ENCODE results near the gene SRSF2.
"Not testable (repeated sequence)": the region's sequence is repeated elsewhere in the genome, so short reads cannot be mapped to it uniquely, and the experiment has no call there.

Gene SRSF2

GRCh38 chr17:76721463-76721862 lies 15.7 kb downstream of the SRSF2 start:
- H3K4me3 ChIP-seq, result no peak overlapping the region
- no peaks in the 10 kb centered on the region for H3K9me3 ChIP-seq
- H3K4me1 ChIP-seq, result no peaks in the 10 kb centered on the region
- no peak for DNase-seq (ENCODE audit: low spot score in 2 of 2)
- in situ Hi-C loops (cut with MboI; ENCODE audit: low sequenced_read_pairs), result no loop called here
- peaks cover 78% of the 10 kb centered on the region for H3K36me3 ChIP-seq (replicated peaks)
- no peaks in the 10 kb centered on the region for H3K27me3 ChIP-seq (ENCODE audit: low read depth)

- Histone ChIP-seq H3K36me3 (replicated peaks) (peaks cover 83% of the 10 kb centered on the region), H3K27me3 (ENCODE audit: low read depth) (no peaks in the 10 kb centered on the region), H3K4me3 (no peak overlapping the region), H3K9me3 (no peaks in the 10 kb centered on the region), H3K4me1 (no peaks in the 10 kb centered on the region)
- DNase-seq (ENCODE audit: low spot score in 2 of 2), result no peak
- in situ Hi-C loops (cut with MboI; ENCODE audit: low sequenced_read_pairs), result no loop called here
Measured at GRCh38 chr17:76720941-76721340, 16.2 kb downstream of the SRSF2 start.

- H3K36me3 ChIP-seq (replicated peaks), result peaks cover 90% of the 10 kb centered on the region
- no peak for DNase-seq (ENCODE audit: low spot score in 2 of 2)
- no peak overlapping the region for H3K4me3 ChIP-seq
- no peaks in the 10 kb centered on the region for H3K4me1 ChIP-seq
- H3K27me3 ChIP-seq (ENCODE audit: low read depth), result no peaks in the 10 kb centered on the region
- in situ Hi-C loops (cut with MboI; ENCODE audit: low sequenced_read_pairs), result no loop called here
- no peaks in the 10 kb centered on the region for H3K9me3 ChIP-seq
Measured at GRCh38 chr17:76720211-76720610, 16.9 kb downstream of the SRSF2 start.

GRCh38 chr17:76718516-76718915 lies 18.6 kb downstream of the SRSF2 start:
- DNase-seq (ENCODE audit: low spot score in 2 of 2), result no peak
- Histone ChIP-seq H3K4me1 (no peaks in the 10 kb centered on the region), H3K27me3 (ENCODE audit: low read depth) (no peaks in the 10 kb centered on the region), H3K36me3 (replicated peaks) (peaks cover 88% of the 10 kb centered on the region), H3K4me3 (no peak overlapping the region), H3K9me3 (no peaks in the 10 kb centered on the region)
- in situ Hi-C loops (cut with MboI; ENCODE audit: low sequenced_read_pairs), result no loop called here

GRCh38 chr17:76716839-76717215 lies 20.3 kb downstream of the SRSF2 start:
- Histone ChIP-seq H3K27me3 (ENCODE audit: low read depth) (no peaks in the 10 kb centered on the region), H3K4me3 (no peak overlapping the region), H3K4me1 (peaks cover under 1% of the 10 kb centered on the region), H3K36me3 (replicated peaks) (peaks cover 80% of the 10 kb centered on the region), H3K9me3 (no peaks in the 10 kb centered on the region)
- in situ Hi-C loops (cut with MboI; ENCODE audit: low sequenced_read_pairs), result no loop called here
- no peak for DNase-seq (ENCODE audit: low spot score in 2 of 2)

GRCh38 chr17:76716146-76716838 lies 20.8 kb downstream of the SRSF2 start:
- DNase-seq (ENCODE audit: low spot score in 2 of 2), result no peak
- Histone ChIP-seq H3K9me3 (no peaks in the 10 kb centered on the region), H3K4me1 (peaks cover 6% of the 10 kb centered on the region), H3K4me3 (no peak overlapping the region), H3K36me3 (replicated peaks) (peaks cover 74% of the 10 kb centered on the region), H3K27me3 (ENCODE audit: low read depth) (no peaks in the 10 kb centered on the region)
- in situ Hi-C loops (cut with MboI; ENCODE audit: low sequenced_read_pairs), result no loop called here

- in situ Hi-C loops (cut with MboI; ENCODE audit: low sequenced_read_pairs), result no loop called here
- Histone ChIP-seq H3K4me1 (peaks cover 10% of the 10 kb centered on the region), H3K27me3 (ENCODE audit: low read depth) (no peaks in the 10 kb centered on the region), H3K4me3 (no peak overlapping the region), H3K9me3 (no peaks in the 10 kb centered on the region), H3K36me3 (replicated peaks) (peaks cover 66% of the 10 kb centered on the region)
- no peak for DNase-seq (ENCODE audit: low spot score in 2 of 2)
Measured at GRCh38 chr17:76715496-76715830, 21.7 kb downstream of the SRSF2 start.

GRCh38 chr17:76714822-76715495 lies 22.2 kb downstream of the SRSF2 start:
- Histone ChIP-seq H3K9me3 (no peaks in the 10 kb centered on the region), H3K27me3 (ENCODE audit: low read depth) (no peaks in the 10 kb centered on the region), H3K36me3 (replicated peaks) (peaks cover 61% of the 10 kb centered on the region), H3K4me1 (peaks cover 10% of the 10 kb centered on the region), H3K4me3 (no peak overlapping the region)
- in situ Hi-C loops (cut with MboI; ENCODE audit: low sequenced_read_pairs), result no loop called here
- DNase-seq (ENCODE audit: low spot score in 2 of 2), result peak in 1 of 2 experiments; percentile 87

- peaks cover 15% of the 10 kb centered on the region for H3K4me1 ChIP-seq
- H3K9me3 ChIP-seq, result no peaks in the 10 kb centered on the region
- in situ Hi-C loops (cut with MboI; ENCODE audit: low sequenced_read_pairs), result no loop called here
Measured at GRCh38 chr17:76714336-76714735, 22.8 kb downstream of the SRSF2 start.

GRCh38 chr17:76713765-76714164 lies 23.4 kb downstream of the SRSF2 start:
- in situ Hi-C loops (cut with MboI; ENCODE audit: low sequenced_read_pairs), result no loop called here
- Histone ChIP-seq H3K4me3 (no peak overlapping the region), H3K36me3 (replicated peaks) (peaks cover 49% of the 10 kb centered on the region), H3K9me3 (no peaks in the 10 kb centered on the region), H3K27me3 (ENCODE audit: low read depth) (no peaks in the 10 kb centered on the region), H3K4me1 (peaks cover 21% of the 10 kb centered on the region)
- no peak for DNase-seq (ENCODE audit: low spot score in 2 of 2)

More at GRCh38 chr17:76714336-76714735, 22.8 kb downstream of the SRSF2 start:
- DNase-seq (ENCODE audit: low spot score in 2 of 2), result no peak
- H3K27me3 ChIP-seq (ENCODE audit: low read depth), result no peaks in the 10 kb centered on the region
- peaks cover 55% of the 10 kb centered on the region for H3K36me3 ChIP-seq (replicated peaks)
- no peak overlapping the region for H3K4me3 ChIP-seq

- DNase-seq (ENCODE audit: low spot score in 2 of 2); H3K9me3 ChIP-seq; in situ Hi-C loops (cut with MboI; ENCODE audit: low sequenced_read_pairs); H3K4me3 ChIP-seq; H3K27me3 ChIP-seq (ENCODE audit: low read depth): not testable (repeated sequence)
- Histone ChIP-seq H3K4me1 (peaks cover 27% of the 10 kb centered on the region), H3K36me3 (replicated peaks) (peaks cover 36% of the 10 kb centered on the region)
Measured at GRCh38 chr17:76712321-76712720, 24.8 kb downstream of the SRSF2 start.

GRCh38 chr17:76710863-76711611 lies 26.1 kb downstream of the SRSF2 start, which contains the start of gene MXRA7:
MXRA7 (minus strand) TSS chr17:76710965; CDS start chr17:76710946, 19 bp downstream.
- peak within 1 kb of the TSS; percentile 50 for H3K4me3 ChIP-seq
- H3K27me3 ChIP-seq (ENCODE audit: low read depth), result no peaks in the 10 kb centered on the region
- in situ Hi-C loops (cut with MboI; ENCODE audit: low sequenced_read_pairs), result no loop called here
- H3K36me3 ChIP-seq (replicated peaks), result peaks cover 26% of the 10 kb centered on the region
- peaks cover 27% of the 10 kb centered on the region for H3K4me1 ChIP-seq
- DNase-seq (ENCODE audit: low spot score in 2 of 2), result peak; percentile 83 to 85
- no peaks in the 10 kb centered on the region for H3K9me3 ChIP-seq

- H3K9me3 ChIP-seq; in situ Hi-C loops (cut with MboI; ENCODE audit: low sequenced_read_pairs); H3K27me3 ChIP-seq (ENCODE audit: low read depth): not testable (repeated sequence)
- peaks cover 18% of the 10 kb centered on the region for H3K36me3 ChIP-seq (replicated peaks)
- DNase-seq (ENCODE audit: low spot score in 2 of 2), result peak in 1 of 2 experiments; percentile 42
- peaks cover 27% of the 10 kb centered on the region for H3K4me1 ChIP-seq
- H3K4me3 ChIP-seq, result peak overlapping the region; percentile 50
Measured at GRCh38 chr17:76709951-76710862, 26.9 kb downstream of the SRSF2 start.
